ENCODE measurements around the gene CRACDL. TPM values are rescaled to one million over a fixed set of nuclear protein-coding genes. Genes with fewer than 3 reads are reported as not detected.
"Not testable (repeated sequence)": the region's sequence is repeated elsewhere in the genome, so short reads cannot be mapped to it uniquely, and the experiment has no call there.

The CRACDL gene
- total RNA-seq, 1 donor from 2014 or later = 3.0 TPM

DNA sequence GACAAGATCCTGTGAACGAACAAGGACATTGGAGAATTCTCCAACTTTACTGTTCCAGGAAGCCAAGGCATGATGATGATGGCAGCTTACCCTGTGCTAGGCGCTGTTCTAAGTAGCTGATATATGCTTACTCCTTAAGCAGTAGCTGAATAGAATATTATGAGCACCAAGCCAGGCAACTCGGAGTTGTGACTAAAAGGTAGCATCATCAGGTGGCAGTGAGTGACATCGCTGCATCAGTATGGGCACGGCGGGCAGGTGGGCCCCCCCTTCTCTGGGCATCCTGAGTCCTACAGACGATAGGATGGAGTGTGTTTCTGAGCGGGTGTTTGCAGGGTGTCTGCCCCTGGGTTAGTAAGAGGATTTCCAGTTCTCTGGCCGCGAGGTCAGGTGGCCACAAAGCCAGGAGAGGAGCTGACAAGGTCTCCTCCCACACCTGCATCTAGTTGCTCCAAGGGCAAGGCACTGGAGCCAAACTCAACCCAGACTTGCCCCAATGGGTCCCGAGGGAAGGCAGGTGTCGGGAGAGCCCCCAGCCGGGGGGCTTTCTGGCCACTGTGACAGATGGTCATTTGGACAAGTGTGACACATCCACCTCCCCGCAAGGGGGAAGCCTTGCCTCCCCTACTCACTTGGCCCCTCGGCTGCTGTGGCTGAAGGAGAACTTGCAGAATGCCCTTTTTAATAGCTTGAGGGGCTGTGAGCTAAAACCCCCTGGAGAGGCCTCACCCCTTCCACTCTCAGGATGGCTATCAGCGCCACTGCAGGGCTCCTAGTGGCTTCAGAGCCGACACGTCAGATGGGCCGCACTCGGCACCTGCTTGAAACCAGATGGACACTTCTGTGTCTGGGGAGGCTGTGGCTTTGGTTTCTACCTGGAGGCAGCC is 55.5 kb downstream of the CRACDL start:
- Histone ChIP-seq H3K36me3 (no peaks in the 10 kb centered on the region), H3K4me1 (no peaks in the 10 kb centered on the region), H3K27me3 (ENCODE audit: low read depth) (peaks cover 40% of the 10 kb centered on the region), H3K27ac (replicated peaks) (no peak overlapping the region), H3K4me3 (no peak overlapping the region), H3K9me3 (replicated peaks) (peaks cover 6% of the 10 kb centered on the region)
- no peak for DNase-seq
- intact Hi-C loops (cut with micrococcal nuclease) = no loop called here
- TF ChIP-seq, protein P1, sequence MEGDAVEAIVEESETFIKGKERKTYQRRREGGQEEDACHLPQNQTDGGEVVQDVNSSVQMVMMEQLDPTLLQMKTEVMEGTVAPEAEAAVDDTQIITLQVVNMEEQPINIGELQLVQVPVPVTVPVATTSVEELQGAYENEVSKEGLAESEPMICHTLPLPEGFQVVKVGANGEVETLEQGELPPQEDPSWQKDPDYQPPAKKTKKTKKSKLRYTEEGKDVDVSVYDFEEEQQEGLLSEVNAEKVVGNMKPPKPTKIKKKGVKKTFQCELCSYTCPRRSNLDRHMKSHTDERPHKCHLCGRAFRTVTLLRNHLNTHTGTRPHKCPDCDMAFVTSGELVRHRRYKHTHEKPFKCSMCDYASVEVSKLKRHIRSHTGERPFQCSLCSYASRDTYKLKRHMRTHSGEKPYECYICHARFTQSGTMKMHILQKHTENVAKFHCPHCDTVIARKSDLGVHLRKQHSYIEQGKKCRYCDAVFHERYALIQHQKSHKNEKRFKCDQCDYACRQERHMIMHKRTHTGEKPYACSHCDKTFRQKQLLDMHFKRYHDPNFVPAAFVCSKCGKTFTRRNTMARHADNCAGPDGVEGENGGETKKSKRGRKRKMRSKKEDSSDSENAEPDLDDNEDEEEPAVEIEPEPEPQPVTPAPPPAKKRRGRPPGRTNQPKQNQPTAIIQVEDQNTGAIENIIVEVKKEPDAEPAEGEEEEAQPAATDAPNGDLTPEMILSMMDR (IDR thresholded peaks at IDR 0.05; ENCODE audit: borderline replicate concordance) = no peak

DNA sequence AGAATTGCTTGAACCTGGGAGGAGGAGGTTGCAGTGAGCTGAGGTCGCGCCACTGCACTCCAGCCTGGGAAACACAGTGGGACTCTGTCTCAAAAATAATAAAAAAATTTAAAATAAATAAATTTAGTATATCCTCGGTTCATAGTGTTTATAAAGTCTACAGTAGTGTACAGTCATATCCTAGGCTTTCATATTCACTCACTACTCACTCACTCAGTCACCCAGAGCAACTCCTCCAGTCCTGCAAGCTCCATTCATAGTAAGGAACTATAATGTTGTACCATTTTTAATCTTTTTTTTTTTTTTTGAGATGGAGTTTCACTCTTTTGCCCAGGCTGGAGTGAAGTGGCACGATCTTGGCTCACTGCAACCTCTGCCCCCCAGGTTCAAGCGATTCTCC is 58.4 kb downstream of the CRACDL start:
- H3K27ac ChIP-seq (replicated peaks); DNase-seq; H3K4me3 ChIP-seq; H3K36me3 ChIP-seq; intact Hi-C loops (cut with micrococcal nuclease); H3K9me3 ChIP-seq (replicated peaks); H3K4me1 ChIP-seq: not testable (repeated sequence)
- H3K27me3 ChIP-seq (ENCODE audit: low read depth) = peaks cover 35% of the 10 kb centered on the region

DNA sequence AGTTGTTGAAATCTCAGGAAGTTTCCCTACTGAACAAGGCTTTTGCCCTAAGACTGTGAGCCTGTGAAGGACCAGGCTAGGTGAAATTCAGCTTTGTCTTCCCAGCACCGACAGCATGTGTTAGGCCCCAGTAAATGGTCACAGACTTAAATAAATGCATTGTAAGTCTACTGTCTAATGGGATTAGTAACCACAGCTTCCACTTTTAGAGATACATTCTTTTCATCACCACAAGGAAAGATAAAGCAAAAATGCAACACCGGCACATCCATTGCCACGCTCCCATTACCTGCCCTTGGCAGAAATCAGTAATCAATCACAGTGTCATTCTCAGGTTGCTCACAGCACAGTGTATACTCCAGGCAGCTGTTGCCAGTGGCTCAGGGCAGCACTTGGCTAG is 59.3 kb downstream of the CRACDL start:
- Histone ChIP-seq H3K27ac (replicated peaks) (no peak overlapping the region), H3K27me3 (ENCODE audit: low read depth) (peaks cover 44% of the 10 kb centered on the region), H3K4me3 (no peak overlapping the region), H3K4me1 (no peaks in the 10 kb centered on the region), H3K36me3 (no peaks in the 10 kb centered on the region), H3K9me3 (replicated peaks) (no peaks in the 10 kb centered on the region)
- no peak for DNase-seq
- intact Hi-C loops (cut with micrococcal nuclease) = no loop called here
- TF ChIP-seq, protein P1 (IDR thresholded peaks at IDR 0.05; ENCODE audit: borderline replicate concordance) = no peak

DNA sequence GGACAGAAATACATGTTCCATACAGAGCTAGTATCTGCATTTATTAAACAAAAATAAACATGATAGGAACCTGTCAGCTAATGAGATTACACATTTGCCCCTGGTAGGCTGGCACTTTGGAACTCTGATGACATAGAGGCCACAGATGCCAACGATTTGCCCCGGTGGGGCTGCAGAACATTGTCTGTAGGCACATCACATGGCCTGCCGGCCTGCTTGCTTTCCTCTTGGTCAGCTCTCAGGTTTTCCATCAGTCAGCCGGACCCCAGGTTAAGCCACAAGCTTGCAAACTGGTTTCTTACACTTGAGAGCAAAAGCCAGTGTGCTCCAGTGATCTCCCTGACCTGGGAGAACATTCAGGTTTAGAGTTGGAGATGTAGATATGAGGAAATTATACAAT is 60.3 kb downstream of the CRACDL start:
- no peak for DNase-seq
- H3K27ac ChIP-seq (replicated peaks) = no peak overlapping the region
- TF ChIP-seq, protein P1 (IDR thresholded peaks at IDR 0.05; ENCODE audit: borderline replicate concordance) = no peak
- H3K27me3 ChIP-seq (ENCODE audit: low read depth) = peaks cover 40% of the 10 kb centered on the region
- no peak overlapping the region for H3K4me3 ChIP-seq
- no peaks in the 10 kb centered on the region for H3K36me3 ChIP-seq
- no peaks in the 10 kb centered on the region for H3K4me1 ChIP-seq
- intact Hi-C loops (cut with micrococcal nuclease) = no loop called here
- H3K9me3 ChIP-seq (replicated peaks) = no peaks in the 10 kb centered on the region

DNA sequence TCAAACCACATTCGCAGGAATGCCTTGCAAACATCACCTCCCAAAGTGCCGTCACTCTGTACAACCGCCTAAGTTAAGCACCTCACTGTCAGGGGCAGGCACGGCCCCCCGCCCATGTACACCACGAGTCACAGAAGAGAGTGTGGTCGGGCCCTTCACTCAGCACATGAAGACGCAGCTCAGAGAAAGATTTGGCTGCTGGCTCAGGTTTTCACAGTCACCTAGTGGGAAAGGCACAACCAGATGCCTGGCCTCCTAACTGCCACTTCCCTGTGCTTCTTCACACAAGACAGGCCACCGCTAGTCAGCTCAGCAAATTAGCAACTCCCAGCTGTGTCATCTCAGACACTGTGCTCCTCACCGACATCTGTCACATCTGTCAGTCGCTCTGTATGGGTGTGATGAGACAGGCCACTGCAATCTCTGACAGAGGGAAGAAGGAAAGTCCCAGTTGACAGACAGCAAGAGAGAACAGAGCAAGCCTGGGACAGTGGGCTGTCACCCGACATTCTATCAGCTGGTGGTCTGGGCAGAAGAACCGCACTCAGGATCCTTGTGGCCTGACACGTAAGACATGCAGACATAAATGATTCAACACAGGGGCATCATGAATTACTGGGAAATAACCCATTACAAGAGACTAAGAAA is 60.8 kb downstream of the CRACDL start:
- Histone ChIP-seq H3K9me3 (replicated peaks) (no peaks in the 10 kb centered on the region), H3K4me1 (no peaks in the 10 kb centered on the region), H3K27ac (replicated peaks) (no peak overlapping the region), H3K27me3 (ENCODE audit: low read depth) (peaks cover 34% of the 10 kb centered on the region), H3K4me3 (no peak overlapping the region), H3K36me3 (no peaks in the 10 kb centered on the region)
- intact Hi-C loops (cut with micrococcal nuclease) = no loop called here
- TF ChIP-seq, protein P1 (IDR thresholded peaks at IDR 0.05; ENCODE audit: borderline replicate concordance) = no peak
- DNase-seq = no peak

DNA sequence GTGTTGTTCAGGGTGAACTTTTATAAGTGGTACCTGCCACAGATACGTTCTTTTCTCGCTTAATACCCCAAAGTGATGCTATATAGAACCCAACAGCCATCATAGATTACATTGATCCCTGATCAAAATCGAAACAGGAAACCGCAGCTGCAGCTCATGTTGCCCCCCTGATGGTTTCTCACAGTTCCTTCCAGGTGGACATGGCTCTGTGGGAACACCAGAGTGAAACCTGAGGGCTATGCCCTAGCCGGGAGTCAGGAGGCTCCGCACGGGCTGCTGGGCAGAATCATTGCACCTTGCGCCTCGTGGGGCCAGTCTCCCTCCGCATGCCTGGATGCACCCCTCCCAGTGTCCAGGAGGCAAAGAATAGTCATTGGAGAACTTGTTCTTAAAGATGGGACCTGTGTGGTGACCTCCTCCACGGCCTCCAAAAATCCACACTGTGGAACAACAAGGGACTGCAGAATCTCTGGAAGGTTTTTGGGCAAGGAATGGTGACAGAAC is 61.8 kb downstream of the CRACDL start:
- DNase-seq = no peak
- intact Hi-C loops (cut with micrococcal nuclease) = no loop called here
- H3K36me3 ChIP-seq = no peaks in the 10 kb centered on the region
- no peaks in the 10 kb centered on the region for H3K4me1 ChIP-seq
- no peak overlapping the region for H3K4me3 ChIP-seq
- peaks cover 25% of the 10 kb centered on the region for H3K27me3 ChIP-seq (ENCODE audit: low read depth)
- TF ChIP-seq, protein P1 (IDR thresholded peaks at IDR 0.05; ENCODE audit: borderline replicate concordance) = no peak
- H3K27ac ChIP-seq (replicated peaks) = no peak overlapping the region
- no peaks in the 10 kb centered on the region for H3K9me3 ChIP-seq (replicated peaks)
